Measurements from ENCODE around the gene CYYR1.

- TF ChIP-seq EZH2 (IDR thresholded peaks at IDR 0.05; ENCODE audit: insufficient read depth, poor library complexity, severe bottlenecking) = no peak
- no peak for TF ChIP-seq EZH2phosphoT487 (IDR thresholded peaks at IDR 0.05; ENCODE audit: insufficient read depth, low read depth)
Measured at GRCh38 chr21:26591543-26591942, 18.5 kb upstream of the CYYR1 start.
